Measurements from ENCODE around the gene TIMELESS. TPM values are rescaled to one million over a fixed set of nuclear protein-coding genes. Genes with fewer than 3 reads are reported as not detected.
"Not testable (repeated sequence)": the region's sequence is repeated elsewhere in the genome, so short reads cannot be mapped to it uniquely, and the experiment has no call there.

The TIMELESS gene
- total and polyA plus RNA-seq, 9 of the 15 experiments (the other 6 are each of a cell fraction or from before 2014, with no cell fraction given), result 11.9 to 59.2 (median 35.8) TPM

- TF ChIP-seq TSHZ1 (CRISPR knock-in tag; IDR thresholded peaks at IDR 0.05) (no peak), ZNF589 (CRISPR knock-in tag; IDR thresholded peaks at IDR 0.05; ENCODE audit: low read depth) (peak; percentile 37; the same call in 1 of the 2 replicates), GTF2E2 (tag; IDR thresholded peaks at IDR 0.05) (peak; percentile 1), KDM1A (IDR thresholded peaks at IDR 0.05) (0 out of 4 replicates have a peak, but pooled peaks of 1 of the 2 experiments have one; percentile 34), MECOM (CRISPR knock-in tag; IDR thresholded peaks at IDR 0.05) (0 out of 2 replicates have a peak, but pooled peaks have one; percentile 16), ZNF583 (CRISPR knock-in tag; IDR thresholded peaks at IDR 0.05) (no peak), ELF1 (tag; IDR thresholded peaks at IDR 0.05) (0 out of 2 replicates have a peak, but pooled peaks have one; percentile 13)
Observed at GRCh38 chr12:56449622-56449984, 377 bp upstream of the TIMELESS start (continued).

GRCh38 chr12:56443208-56443607 is 6.0 kb downstream of the TIMELESS start:
- H3K9ac ChIP-seq (ENCODE audit: insufficient read depth in 1 of 2, low read depth in 2 of 2, low read length in 2 of 2); H3K27me3 ChIP-seq (ENCODE audit: control insufficient read depth in 2 of 2, insufficient read depth in 2 of 2, low read length in 2 of 2); H2AFZ ChIP-seq (ENCODE audit: low read depth, low read length); ATAC-seq; CTCF ChIA-PET (ENCODE audit: low intra/inter-chr PET ratio); H3K27ac ChIP-seq (ENCODE audit: extremely low read depth, low read depth, low read length); H3K9me3 ChIP-seq (replicated peaks; ENCODE audit: control insufficient read depth, insufficient read depth, low read depth, low read length); H3K9me1 ChIP-seq (ENCODE audit: control insufficient read depth, insufficient read depth, low read length); H3K4me3 ChIP-seq; POLR2A ChIA-PET; FAIRE-seq; in situ Hi-C loops (cut with MboI); H3K4me2 ChIP-seq (ENCODE audit: insufficient read depth, low read length); intact Hi-C loops (cut with micrococcal nuclease); DNase-seq (ENCODE audit: extremely low read depth in 1 of 4, low spot score in 3 of 4); BruUV-seq (replicated peaks); H4K20me1 ChIP-seq (replicated peaks; ENCODE audit: control insufficient read depth, insufficient read depth, low read length): not testable (repeated sequence)
- peak; percentile 83 for TF ChIP-seq ZNF280A (IDR thresholded peaks at IDR 0.05; ENCODE audit: low read depth, partially characterized antibody)
- TF ChIP-seq TRIM28 (IDR thresholded peaks at IDR 0.05), result 0 out of 2 replicates have a peak, but pooled peaks have one; percentile 75
- TF ChIP-seq TRIM24 (IDR thresholded peaks at IDR 0.05), result peak; percentile 19 to 39; a peak in 2 of 4 replicates
- peak in 1 of 2 experiments; percentile 46; a peak in 1 of 3 replicates for TF ChIP-seq CBX3 (IDR thresholded peaks at IDR 0.05; ENCODE audit: borderline replicate concordance in 1 of 2, low read length in 2 of 2)
- peak; percentile 29; the same call in 1 of the 2 replicates for TF ChIP-seq ZEB2 (IDR thresholded peaks at IDR 0.05)
- 19% methylated on average over 2 of the region's 2 CpGs for WGBS (ENCODE audit: insufficient coverage, low coverage, missing lambda C conversion rate)
- Histone ChIP-seq H3K79me2 (ENCODE audit: control insufficient read depth, insufficient read depth, low read length) (peaks cover 73% of the 10 kb centered on the region), H3K4me1 (replicated peaks in 1 of 2; ENCODE audit: control insufficient read depth in 2 of 2, insufficient read depth in 2 of 2, low read length in 2 of 2) (peaks cover 17 to 18% of the 10 kb centered on the region in 2 experiments), H3K36me3 (ENCODE audit: control insufficient read depth, insufficient read depth, low read length) (peaks cover 19% of the 10 kb centered on the region)
